CD4-positive, alpha-beta T cell treated with Interleukin-15 for 4 hours (primary cell): ENCODE results near the gene GREM2.

Experiments used
- DNase-seq: peaks from one replicate; pipeline ENCODE4 v3.0.0-alpha.2; 2020; ENCODE audit warnings: low spot score

Gene GREM2

DNA sequence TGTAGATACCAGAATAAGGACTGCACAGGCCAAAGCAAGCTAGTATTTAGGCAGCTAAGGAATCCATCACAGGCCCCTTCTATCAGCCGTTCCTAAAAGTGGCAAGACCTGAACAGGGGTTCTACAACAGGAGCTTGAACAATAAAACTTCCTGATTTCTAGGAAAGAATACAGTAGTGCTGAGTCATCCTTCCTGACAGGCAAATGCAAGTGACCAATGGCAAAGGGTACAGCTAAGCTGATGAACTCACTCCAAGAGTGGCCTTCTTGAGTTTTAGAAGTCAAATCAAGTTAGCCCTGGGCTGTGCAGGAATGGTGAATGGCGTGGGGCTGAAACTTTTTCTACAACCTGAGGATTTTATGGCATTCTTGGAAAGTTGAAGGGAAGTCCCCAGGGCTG, 112.9 kb downstream of the GREM2 start:
- DNase-seq, result no peak

DNA sequence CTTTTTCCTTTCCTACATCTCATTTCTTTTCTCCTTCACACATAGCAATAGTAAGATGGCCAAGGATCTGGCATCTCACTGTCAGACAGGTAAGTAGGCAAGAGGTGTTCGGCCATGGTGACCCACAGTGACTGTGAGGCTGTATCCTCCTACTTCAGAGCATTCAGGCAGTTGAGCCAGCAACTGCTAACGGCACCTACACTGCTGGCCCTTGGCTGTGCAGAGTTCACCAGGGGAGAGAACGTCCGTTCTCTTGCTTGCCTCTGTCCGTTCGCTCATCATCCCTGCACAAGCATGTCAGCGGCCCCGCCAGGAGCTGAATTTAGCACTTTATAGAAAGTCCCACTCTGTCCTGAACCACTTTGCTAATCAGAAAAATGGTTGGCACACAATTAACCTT, 113.6 kb downstream of the GREM2 start:
- DNase-seq, result no peak

DNA sequence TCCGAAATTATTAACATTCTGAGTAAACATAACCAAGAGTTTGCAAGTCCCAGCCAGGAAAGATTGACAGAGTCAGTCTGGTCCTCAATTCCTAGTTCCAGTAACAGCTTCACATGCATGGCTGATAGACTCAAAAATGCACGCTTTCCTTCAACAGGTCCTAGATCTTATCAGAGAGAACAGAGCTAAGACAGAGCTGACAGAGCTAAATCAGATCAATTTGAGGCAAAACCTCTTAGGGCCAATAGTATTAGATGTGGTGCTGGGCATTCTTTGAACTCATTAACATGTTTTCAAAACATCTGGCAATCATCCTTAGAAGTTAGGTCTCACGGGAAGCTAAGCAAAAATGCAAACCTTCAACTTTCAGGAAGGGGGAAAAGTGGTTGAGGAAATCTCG, 114.0 kb downstream of the GREM2 start:
- no peak for DNase-seq

DNA sequence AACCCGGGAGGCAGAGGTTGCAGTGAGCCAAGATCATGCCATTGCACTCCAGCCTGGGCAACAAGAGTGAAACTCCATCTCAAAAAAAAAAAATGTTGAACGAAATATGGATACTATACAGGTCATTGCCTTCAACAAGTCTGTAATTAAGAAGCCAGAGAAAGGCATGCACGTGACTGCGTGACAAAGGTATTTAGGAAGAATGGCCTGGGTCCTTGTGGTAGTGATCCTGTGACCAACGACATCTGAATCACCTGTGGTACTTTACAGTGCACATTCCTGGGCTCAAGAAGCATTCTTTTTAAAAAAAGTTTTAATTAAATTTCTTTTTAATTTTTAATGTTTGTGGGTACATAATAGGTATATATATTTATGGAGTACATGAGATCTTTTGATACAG, 115.0 kb downstream of the GREM2 start:
- DNase-seq, result no peak

DNA sequence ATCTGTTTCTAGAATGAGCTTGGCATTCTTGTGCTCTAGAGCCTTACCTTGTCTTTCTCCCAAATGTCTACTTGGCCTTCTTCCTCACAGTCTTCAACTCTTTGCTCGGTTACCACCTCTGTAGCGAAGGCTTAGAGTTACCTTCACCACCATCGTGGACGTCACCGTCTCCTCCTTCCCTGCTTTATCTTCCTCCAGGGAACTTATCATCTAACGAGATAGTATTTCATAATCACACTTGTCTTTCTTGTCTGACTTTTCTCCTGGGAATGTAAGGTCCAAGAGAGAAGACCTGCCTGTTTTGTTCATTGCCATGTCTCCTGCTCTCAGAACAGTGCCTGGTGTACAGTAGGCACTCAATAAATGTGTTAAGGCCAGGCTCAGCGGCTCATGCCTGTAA, 115.6 kb downstream of the GREM2 start:
- DNase-seq, result no peak

DNA sequence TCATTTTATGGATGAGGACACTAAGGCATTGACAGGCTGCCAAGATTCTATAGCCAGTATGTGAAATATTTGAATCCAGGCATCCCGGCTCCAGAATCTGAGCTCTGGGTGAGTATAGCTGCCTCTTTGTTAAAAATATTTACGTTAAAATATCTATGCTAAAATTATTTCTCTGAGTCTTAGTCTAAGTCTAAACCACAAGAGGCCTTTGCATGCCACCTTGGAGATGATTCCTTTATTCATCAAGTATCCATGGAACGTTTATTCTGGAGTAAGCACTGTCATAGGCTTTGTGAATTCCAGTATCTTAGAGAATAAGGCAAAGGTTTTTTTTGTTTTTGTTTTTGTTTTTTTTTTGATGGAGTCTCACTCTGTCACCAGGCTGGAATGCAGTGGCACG, 116.4 kb downstream of the GREM2 start:
- DNase-seq, result no peak

DNA sequence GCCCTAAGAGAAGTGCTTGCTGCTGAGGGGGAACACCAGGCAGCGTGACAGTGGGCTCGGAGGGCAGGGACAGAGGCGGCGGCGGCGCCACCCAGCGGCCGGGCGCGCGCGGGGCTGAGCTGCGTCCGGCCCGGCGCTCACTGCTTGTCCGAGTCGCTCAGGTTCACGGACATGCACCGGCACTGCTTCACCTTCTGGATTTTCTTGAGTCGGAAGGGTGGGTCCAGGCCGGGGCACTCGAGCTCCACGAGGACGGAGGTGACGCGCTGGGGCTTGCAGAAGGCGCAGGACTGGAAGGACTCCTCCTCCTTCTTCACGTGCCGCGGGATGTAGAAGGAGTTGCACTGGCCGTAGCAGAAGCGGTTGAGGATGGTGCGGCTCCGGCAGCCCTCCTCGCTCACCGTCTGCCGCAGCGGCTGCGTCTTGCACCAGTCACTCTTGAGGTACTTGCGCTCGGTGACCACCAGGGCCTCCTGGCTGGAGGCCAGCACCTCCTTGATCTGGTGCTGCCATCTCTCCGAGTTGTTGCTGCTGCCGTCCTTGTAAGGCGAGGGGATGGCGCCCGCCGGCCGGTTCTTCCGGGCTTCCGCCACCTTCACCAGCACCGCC, 119.0 kb downstream of the GREM2 start:
- DNase-seq, result peak; percentile 2

DNA sequence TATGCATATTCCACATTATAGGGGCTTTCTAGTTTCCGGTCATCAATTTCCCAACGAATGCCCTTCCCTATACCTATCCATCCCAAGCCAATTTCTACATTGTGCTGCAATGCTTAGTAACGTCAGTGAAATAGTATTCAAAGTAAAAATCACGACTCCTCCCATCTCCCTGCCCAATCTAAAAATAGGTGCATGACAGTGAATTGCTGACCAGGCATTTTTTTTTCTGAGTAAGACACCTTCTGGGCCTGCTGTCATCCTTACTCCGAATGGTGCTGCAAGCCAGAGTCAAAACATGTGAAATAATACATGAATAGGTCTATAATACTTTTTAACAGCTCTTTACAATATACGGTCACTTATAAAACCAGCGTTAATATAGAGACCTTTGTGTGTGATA, 120.2 kb downstream of the GREM2 start:
- no peak for DNase-seq

DNA sequence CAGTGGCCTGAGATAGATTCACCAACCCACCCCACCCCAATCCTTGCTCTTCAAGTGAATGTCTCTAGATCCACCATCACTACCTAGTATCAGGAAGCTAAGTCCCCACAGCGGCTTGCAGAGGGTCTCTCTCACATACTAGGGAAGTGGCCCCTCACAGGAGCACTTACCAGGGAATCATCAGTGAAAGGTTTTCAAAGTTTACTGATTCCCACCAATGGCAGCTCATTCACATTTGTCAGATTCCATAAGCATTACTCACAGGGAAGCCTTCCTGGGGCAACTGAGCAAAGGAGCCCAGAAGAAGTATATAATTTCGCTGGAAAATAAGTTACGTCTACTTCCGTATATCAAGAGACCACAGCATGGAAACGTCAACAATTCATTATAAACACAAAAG, 120.8 kb downstream of the GREM2 start:
- DNase-seq, result no peak

DNA sequence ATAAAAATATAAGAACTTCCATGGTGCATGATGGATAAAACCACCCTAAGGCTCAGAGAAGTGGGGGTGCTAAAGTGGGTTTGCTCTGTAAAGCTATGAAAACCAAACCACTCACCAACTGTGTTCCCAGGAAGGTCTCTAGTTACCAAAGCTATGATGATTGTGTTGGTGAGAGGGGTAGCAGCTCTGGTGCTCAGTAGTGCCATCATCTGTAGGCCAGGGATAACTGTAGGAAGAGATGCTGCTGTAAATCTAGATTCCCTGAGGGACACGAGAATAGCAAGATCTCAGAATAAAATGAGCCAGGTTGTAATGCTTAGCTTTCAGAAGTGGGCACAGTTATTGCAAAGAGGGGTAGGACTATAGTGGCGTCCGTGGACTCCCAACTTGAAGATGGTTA, 124.5 kb downstream of the GREM2 start:
- no peak for DNase-seq

DNA sequence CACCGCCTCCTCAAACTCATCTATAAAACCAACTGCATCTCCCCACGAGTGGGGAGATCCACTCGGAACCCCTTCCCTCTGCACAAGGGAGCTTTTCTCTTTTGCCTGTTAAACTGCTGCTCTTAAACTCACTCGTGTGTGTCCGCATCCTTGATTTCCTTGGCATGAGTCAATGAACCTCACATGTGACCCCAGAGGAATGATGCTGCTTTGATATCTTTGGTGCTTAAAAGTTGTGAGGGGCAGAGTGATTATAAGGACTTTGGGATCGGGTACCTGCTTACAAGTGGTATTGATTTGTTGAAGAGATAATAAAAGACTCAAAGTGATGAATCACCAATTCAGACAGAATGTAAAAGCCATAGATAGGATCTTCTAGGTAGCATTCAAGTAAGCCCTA, 125.3 kb downstream of the GREM2 start:
- DNase-seq, result no peak

DNA sequence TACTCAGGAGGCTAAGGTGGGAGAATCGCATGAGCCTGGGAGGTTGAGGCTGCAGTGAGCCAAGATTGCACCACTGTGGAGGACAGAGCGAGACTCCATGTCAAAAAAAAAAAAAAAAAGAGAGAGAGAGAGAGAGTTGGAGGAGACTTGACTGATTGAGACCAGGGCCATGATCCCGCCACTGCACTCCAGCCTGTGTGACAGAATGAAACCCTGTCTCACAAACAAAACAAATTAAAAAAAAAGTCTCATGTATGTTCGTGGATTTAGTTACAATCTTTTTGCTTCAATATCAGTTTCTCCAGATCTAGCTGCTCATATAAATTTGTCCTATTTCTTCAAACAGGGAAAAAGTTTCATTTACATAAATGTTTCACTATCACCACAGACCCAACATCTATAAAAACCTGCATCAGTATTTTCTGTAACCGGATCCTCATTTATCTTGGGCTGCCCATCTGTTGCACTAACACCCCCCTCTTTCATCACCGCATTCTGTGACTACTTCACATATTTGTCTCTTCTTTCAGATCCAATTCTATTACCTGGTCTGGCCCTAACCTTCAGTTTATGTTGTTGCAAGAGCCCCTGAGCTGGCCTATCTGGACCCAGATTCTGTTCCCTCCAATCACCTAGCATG, 127.0 kb downstream of the GREM2 start:
- no peak for DNase-seq

DNA sequence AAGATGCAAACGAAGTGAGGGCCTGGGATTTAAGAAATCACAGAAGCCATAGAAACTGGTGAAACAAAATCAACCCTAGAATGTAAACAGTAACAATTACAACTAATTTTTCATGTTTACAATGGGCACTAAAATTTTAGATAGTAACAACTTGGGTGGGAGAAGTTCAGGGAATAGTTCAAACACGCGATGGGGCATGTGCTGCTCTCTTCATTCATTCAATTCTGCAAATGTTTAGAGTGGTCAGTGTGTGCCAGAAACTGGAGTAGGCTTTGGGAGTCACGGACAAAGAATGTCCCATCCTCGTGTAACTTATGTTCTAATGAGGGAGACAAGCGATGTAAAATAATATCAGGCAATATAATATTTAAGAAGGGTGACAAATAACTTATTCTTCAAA, 133.4 kb downstream of the GREM2 start:
- no peak for DNase-seq

DNA sequence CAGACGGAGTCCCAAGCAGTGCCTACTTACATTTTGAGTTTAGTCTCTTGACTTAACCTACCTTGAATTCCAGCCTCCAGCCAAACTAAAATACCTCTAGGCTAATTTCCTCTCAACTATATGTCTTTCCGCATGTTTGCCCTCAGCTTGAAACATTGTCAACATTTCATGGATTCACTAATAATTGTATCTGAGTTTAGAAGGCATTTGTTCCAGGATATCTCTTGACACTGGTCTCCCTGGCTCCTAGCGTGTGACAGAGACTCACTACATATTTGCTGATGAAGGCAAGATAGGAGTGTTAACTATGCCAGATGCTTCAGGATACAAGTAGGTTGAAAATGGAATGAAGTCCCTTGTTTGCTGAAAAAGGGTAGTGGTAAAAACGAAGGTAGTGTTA, 136.1 kb downstream of the GREM2 start:
- DNase-seq, result no peak

DNA sequence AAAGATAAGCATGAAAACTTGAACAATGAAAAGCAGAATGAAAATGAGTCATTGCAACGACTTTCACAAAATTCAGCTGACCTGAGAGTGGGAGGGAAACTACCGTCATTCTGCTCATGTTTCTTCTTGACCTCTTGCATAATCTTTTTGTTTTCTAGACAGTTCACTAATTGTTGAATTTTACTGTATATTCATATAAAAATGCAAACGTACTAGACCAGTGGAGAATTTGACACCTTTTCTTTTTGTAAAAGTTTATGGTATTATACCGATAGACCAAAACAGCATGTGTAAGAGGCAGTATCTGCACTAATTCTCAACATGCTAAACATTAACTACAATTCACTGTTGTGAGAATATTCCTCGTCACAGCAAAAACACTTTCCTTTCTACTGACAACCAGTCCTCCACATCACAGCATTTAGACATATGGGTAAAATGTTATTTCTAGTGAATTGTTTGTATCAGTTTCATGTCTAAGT, 137.8 kb downstream of the GREM2 start:
- no peak for DNase-seq

DNA sequence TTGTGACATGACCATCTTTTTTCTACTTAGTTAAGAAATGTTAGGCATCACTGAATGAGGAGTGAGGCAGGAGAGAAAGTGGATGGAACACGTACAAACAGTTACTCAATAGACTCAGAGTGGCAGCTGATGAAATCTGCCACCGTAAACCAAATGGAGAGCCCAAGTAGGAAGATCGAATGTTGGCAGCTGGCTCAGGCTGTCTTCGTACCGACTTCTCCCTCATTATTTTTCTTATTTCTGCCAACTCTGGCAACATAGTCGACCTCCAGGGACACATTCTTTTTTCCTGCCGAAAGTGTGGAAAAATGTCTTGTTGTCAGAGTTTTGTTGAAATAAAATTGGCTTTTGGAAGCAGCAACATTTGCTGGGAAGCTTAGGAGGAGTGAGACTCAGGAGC, 143.3 kb downstream of the GREM2 start:
- no peak for DNase-seq

DNA sequence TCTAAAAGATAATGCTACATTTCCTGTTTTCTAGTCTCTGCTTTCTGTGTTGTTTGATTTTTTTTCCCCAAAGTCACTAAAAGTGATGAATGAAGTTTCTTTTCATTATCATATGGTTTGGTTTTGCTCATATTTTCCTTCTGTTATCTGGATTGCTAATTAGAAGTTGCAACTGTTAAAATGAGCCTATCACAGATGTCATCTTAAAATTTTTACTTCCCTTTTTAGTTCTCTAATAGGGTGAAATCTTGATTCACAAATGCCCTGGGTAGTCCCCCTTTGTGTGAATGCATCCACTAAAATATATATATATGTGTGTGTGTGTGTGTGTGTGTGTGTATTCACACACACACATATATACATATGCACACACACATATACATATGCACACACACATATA, 144.1 kb downstream of the GREM2 start:
- DNase-seq, result no peak

DNA sequence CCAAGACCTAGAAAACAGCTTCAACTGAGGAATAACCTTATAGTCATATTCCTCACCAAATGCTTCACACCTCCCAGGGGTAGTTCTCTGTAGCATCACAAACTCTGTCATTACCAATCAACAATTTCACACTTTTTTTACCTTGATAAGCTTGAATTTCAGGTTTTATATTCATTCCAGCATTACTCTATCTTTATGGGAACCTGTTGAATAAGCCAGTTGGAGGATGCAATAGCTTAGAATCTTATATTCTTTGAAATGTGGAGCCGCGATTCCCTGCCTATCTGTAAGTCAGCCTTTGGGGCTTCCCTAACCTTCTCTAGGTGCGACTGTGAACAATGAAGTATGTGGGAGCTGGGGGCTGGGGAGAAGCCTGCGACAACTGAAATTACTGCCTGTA, 145.4 kb downstream of the GREM2 start:
- DNase-seq, result no peak

DNA sequence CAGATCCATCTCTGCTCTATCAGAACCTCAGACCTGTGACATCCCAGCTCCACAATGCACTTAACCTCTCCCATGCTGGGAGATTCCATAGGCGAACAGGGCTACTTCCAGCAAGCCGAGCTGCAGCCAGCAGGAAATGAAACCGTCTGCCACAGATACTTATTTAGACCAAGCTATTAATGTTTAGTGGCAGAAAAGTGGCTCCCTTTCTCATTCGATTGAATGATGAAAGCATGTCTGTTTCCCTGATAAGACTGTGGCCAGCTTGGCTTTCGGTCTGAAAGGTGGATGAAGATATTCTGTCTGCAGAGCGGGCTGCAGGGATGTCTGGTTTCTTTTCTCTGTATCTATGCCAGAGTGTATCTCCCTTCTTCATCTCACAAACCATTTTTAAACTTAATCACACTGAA, 146.4 kb downstream of the GREM2 start:
- no peak for DNase-seq

DNA sequence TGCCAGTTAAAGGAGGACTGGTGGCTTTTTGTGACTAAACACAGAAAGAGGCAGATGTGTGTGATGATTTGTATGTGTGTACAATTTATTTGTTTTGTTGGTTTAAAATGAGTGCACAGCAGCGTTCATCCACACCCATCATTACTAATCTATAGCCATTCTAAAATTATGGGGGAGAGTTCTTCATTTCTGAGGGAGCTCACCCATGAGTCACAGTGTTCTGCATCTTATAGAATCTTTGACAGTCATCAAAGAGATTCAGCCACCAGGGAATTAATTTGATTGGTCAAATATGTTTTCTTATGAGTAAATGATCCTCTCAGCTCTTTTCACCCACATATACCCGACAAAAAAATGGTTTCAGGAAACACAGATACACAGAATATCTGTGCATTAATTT, 147.9 kb downstream of the GREM2 start:
- no peak for DNase-seq

DNA sequence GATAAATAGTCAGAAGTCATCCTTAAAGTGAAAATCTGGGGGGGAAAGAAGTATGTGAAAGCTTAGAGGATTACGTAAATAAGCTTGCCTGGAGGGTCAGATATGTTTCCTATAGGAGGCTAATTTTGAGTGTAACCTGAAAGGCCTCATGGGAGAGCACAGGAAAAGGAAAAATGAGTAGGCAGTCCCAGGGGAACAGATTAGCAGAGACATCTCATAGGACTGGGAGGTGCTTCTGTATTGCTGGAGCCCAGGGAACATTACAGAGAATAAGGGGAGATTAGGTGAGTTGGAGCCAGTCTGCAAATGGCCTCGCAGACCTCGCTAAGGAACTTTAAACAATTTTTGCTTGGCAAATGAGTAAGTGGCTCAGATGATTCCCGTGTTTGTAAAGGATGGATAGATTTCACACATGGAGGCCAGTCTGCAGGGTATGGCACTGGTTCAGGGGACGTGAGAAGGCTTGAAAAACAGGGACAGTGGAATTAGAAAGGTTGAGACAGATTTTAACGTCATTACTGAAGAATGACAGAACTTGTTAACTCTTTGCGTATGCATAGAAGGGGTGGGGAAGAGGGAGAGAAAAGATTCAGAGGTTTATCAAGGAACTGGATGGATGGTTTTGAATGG, 149.1 kb downstream of the GREM2 start:
- DNase-seq, result no peak

DNA sequence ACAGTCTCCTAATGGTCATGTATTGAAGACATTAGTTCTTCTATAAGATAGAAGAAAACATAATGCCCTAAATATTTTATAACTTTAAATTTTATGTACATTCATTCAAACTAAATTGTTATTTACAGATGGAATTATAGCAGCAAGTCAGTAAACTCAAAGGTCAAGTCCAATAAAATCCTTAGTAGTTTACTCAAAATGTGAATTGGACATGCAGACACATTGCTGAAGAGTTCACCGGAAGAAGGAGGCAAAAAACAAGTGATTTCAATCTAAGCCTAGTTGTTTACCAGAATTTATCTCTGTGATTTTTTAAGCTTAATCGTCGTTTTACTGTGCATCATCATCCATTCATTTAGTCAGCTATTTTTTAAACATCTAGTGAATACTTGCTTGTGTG, 149.7 kb downstream of the GREM2 start:
- no peak for DNase-seq

DNA sequence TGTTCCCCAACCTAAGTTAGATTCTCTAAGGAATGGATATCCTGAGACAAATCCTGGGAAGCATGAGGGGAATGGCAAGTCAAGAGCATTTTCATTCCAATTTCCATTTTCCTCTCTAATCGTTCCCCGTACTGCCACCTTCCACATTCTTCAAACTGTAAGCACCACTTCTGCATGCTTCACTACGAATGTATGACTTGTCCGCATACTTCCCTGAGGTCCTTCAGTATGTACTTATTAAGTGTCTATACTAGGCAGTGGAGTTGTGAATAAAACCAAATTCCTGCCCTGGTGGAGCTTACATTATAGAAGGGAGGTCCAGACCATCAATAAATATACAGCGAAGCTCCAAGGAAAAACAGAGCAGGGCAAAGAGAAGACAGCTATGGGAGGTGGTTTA, 154.8 kb downstream of the GREM2 start:
- DNase-seq, result no peak
